Left colon (tissue), 2 donors: Measurements from ENCODE around the gene CERS6. TPM values are rescaled to one million over a fixed set of nuclear protein-coding genes. Genes with fewer than 3 reads are reported as not detected.

Experiments used
- ATAC-seq: fragments of 200-7000 bp; cut with Tn5 transposase; one replicate; pipeline ENCODE4 v1.9.1; 2020; ENCODE audit warnings: mild to moderate bottlenecking, moderate library complexity
- DNase-seq, 2 donors: peaks; one replicate each; pipeline ENCODE4 v3.0.0-alpha.2; 2020
- intact Hi-C, 2 donors: fragments of 100-400 bp; cut with DNase I in 1 of 2; cut with micrococcal nuclease in 1 of 2; formaldehyde crosslinking; loops; one replicate each; pipeline versions ENCODE4 v1.11.2 to v1.14.0; 2022; cut with DNase I, micrococcal nuclease
- total RNA-seq, 2 donors: library from RNA; stranded (reverse); fragmentation: NEBNext Ultra II Directional; extraction: Animal tissue kit (Norgen Biotek cat#: 25700); gene quantifications; one replicate each; pipeline ENCODE4 v1.2.1, GENCODE V29; 2021
- donor health status: DM: no; HTN: no; CAD: no.
- donor health status: DM: yes; HTN: yes; CAD: no.

Gene CERS6
- total RNA-seq, 2 donors from 2014 or later, result 64.4 to 67.2 TPM

DNA sequence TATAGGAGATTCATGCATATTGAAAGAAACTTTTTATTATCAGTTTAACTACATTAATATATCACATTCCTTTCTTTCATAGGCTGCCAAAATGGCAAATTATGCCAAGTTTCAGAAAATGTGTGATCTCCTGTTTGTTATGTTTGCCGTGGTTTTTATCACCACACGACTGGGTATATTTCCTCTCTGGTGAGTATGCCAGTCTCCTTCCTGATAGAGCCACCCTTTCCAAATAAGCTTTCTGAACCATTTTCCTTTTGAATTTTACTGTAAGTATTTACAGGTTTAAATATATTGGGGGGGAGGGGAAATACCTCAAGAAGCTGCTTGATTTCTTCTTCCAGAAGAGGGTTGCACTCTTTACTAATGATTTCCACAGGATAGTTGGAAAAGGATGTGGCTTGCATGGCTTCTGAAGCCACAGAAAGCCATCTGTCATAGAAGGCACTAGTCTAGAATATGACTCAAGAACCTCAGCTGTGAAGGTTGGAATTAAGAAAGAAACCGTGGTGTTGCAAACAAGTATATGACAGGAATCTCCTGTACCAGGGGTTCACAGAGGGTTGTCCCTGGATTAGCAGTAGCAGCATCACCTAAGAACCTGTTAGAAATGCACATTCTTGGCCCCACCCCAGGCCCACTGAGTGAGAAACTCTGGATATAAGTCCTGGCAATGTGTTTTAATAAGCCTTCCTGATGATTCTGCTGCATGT is 261.9 kb downstream of the CERS6 start:
- intact Hi-C loops, result no loop called here
- ATAC-seq, result no peak
- DNase-seq, result no peak

DNA sequence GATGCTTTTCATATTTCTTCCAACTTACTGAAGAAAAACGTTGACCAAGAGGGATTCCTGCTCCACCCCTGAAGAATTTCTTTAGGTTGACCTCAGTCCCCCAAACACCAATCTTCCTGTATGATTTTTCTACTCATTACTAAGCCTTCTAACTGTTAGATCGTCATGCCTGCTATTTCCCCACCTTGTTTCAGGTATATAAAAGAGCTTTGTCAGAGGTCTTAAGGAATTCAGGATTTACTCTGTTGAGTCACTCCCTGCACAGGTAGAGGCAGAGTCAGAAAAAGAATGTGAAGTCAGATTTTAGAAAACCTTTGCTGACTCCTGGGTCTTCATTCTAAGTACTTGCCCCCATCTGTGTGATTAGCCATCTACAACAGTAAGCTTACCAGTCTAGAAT is 262.6 kb downstream of the CERS6 start:
- intact Hi-C loops, result no loop called here
- DNase-seq, result no peak
- no peak for ATAC-seq

DNA sequence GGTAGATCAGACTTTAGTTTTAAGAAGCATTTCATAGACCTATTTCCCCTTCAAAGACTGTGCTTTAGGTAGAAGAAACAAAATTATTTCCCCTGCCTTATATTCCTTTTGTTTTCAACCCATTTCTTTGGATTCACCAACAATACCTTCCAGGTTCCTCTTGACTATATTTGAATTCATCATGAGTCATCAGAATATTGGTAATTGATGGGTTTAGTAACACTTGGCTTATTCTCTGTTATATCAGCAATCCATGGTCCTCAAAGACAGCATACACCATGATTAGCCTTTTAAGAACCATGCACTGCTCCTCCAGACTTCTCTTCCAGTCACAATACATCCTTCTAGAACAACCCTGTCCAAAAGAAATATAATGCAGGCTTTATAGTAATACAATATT is 263.4 kb downstream of the CERS6 start:
- ATAC-seq (no peak), DNase-seq (no peak)
- intact Hi-C loops, result no loop called here

DNA sequence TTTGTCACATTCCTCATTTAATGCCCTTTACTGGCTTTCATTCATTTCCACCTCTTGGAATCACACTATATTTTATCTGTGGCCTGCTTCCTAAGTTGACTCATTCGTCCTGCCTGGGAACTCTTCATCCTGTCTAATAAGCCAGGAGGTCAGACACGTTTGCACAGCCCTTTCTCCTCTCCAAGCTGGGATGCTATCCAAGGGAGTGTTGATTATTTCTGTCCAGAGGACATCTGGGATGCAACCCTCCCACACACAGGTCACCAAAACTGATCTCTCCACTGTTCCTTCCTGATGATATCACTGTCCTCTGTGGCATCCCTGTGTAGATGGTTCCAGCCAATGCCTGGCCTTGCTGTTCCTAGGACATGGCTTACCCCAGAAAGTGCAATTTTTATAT is 266.5 kb downstream of the CERS6 start:
- DNase-seq (no peak), ATAC-seq (peak; percentile 11)
- intact Hi-C loops, result no loop called here

DNA sequence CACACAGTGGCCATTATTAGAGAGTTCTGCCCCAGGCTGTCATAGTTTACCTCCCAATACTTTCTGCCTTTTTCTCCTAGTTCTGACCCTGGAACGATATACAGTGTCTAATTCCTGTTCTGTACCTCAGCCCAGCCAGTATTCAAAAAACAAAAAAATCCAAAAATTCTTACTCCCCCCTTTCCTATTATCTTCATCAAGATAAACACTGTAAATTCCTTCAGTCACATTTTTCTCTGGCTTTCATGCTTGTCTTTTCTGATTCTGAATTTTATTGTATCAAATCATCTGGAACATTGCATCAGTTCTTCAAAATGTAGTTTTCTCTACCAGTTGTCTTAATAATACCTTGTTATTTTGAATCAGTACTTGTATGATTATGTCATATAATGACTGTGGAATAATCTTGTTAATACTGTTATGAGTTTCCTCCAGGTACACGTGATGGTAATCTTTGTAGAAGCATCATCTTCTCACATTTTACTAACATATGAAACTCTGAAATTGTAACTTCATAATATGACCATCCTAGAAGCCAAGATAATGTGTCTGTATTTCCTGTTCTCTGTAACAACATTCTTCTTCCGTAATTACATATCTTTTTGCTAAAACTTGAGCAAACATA is 267.3 kb downstream of the CERS6 start:
- DNase-seq (no peak), ATAC-seq (no peak)
- intact Hi-C loops, result no loop called here

DNA sequence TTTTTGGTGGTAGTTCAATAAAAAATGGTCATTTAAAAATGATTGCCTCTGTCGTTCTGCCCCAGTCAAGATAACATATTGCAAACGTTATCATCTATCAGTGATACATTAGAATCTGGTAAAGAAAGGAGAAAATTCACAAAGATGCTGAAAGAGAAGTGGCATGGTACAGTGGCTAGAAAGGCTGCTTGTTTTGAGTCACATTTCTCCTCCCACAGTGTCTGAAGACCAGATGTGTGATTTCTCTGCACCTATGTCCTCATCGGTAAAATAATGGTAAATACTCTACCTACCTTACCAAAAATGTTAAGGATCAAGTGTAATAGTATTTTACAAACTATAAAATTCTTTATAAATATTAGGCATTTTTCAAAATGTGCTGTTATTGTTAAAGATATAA is 270.3 kb downstream of the CERS6 start:
- DNase-seq, result no peak
- intact Hi-C loops, result no loop called here
- no peak for ATAC-seq

DNA sequence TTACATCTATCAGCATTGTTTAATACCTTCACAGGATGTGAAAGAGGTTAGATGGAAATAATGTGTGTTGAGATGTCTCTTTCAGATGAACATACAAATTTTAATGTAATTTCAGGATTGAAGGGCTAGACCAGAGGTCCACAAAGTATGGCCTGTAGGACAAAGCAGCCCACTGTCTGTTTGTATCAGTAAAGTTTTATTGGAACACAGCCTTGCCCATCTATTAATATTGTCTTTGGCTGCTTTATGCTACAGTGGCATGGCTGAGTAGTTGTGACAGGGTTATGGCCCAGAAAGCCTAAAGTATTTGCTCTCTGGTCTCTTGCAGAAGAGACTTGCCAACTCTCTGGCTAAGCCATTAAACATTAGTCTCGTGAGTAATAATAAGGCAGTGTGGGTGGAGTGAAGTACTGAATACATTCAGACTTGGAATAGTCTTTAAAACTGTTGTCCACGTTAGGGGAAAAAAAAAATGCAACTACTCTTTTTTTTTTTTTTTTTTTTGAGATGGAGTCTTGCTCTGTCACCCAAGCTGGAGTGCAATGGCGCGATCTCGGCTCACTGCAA is 271.9 kb downstream of the CERS6 start:
- intact Hi-C loops, result no loop called here
- ATAC-seq, result no peak
- DNase-seq, result no peak

DNA sequence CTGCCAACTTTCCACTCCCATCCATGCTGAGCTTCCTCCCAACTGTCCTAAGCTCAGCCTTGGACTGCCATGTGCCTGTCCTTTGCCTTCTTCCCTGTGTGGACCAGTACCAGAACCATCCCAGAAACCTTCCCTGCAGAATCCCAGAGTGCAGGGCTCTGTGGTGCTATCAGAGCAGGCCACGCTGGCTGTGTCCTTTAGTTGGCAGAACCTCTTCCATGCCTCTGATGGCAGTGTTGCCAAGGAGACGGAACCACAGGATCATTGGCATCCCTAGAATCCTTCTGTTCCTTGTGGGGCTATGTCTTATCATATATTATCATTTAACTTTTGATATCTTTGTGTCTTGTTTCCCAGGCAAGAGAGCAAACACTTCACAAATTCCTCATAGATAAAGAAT is 273.4 kb downstream of the CERS6 start:
- ATAC-seq (no peak), DNase-seq (no peak)
- intact Hi-C loops, result no loop called here

DNA sequence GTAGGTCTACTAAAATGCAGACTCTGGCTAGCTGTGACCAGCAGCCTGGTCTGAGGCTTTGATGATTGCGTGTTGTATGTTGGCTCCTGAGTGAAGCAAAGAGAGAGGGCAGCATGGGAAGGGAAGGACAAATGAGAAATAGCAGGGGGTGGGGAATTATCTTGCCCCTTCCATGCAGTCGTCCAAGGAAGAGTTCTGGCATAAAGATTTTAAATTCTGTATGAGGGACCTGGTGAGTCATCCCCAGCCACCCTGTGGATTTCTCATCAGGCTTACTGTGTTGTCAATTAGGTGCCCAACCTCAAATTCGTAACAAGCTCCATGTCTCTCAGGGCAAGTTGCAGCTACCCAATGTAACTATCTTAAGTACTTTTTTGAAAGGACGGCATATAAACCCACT is 274.3 kb downstream of the CERS6 start:
- ATAC-seq (no peak), DNase-seq (no peak)
- intact Hi-C loops, result no loop called here

DNA sequence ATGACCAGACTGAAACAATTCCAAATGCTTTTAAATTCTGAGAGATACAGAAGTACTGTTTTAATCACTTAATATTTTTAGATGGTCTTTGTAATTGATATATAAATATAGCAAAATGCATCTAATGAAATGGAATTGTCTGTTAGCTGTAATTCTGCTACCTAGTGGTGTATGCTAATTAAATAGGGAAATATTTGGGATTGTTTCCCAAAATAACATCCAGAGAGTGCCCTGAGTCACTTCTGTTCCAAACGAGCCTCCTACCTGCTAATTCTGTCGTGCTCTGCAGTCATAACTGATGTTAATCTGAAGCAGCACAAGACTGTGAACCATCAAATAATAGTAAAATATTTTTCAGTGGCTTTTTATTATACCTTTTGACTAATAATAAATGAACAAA is 274.9 kb downstream of the CERS6 start:
- DNase-seq (no peak), ATAC-seq (no peak)
- intact Hi-C loops, result no loop called here

DNA sequence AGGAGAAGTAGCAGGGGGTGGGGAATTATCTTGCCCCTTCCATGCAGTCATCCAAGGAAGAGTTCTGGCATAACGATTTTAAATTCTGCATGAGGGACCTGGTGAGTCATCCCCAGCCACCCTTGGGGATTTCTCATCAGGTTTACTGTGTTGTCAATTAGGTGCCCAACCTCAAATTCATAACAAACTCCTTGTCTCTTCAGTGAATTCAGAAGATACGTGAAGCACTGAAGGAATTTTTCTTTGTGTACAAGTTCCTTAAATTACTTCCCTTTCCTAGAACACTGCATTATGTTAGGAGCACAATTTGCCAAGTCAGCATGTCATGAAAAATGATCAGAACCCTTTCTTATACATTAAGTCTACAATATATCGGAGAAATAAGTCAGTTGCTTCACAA is 275.5 kb downstream of the CERS6 start:
- no peak for DNase-seq
- ATAC-seq, result no peak
- intact Hi-C loops, result no loop called here

DNA sequence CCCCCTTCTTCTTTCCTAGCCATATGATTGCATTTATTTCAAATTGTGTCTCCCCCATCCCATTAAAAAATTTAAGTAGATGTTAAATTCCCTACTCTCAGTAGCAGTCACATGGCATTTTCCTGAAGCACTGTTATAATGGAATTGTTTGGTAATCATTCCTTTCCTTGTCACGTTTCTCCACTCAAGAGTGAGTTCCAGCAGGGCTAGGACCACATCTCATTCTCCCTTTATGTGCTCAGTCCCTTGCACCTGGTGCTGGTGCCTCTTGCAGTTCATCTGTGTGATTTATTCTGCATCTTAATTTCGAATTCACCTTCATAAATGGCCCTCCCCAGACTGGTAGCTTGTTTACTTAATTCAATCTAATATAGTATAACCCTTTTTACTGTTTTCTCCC is 276.0 kb downstream of the CERS6 start:
- ATAC-seq (no peak), DNase-seq (no peak)
- intact Hi-C loops, result no loop called here

DNA sequence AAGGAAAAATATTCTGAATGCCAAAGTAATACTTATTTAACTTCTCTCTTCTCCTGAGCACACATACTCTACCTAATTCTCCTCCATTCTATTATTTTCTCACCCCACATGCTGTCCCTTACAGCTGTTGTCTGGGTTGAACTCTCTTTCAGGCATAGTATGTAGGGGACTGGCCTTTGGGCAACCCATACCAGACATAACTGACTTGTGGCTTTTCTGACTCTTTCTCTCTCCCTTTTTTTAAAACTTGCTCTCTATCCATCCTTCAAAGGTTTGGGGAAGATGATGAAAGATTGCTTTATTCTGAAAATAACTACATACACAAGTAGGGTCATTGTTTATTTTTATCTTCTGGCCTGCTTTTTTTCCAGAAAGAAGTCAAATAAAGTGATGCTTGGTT is 276.4 kb downstream of the CERS6 start:
- intact Hi-C loops, result no loop called here
- ATAC-seq, result no peak

DNA sequence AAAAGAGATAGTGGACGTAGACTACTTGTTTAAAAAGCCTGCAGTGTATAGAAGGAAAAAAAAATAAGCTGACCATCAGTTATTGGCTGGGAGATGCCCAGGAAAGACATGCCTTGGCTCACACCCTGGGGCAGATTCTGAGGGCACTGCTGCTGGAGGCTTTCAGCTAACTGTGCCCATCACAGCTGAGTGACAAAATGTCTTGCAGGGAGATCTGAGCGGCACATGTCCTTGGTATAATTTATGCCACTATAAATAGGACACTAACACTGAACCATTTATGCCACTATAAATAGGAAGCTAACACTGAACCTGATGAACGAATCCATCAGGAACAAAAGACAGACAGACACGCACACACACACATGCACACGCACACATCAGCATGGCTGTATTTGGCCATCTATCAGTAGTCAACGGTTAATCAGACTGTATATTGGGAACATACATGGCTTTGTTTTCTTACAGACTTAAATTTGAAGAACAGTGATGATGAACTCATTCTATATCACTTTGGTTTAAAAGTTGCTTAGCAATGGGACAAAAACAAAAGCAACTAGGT is 278.2 kb downstream of the CERS6 start:
- DNase-seq (no peak), ATAC-seq (no peak)
- intact Hi-C loops, result no loop called here

More for the DNA sequence above, 276.4 kb downstream of the CERS6 start:
- no peak for DNase-seq

DNA sequence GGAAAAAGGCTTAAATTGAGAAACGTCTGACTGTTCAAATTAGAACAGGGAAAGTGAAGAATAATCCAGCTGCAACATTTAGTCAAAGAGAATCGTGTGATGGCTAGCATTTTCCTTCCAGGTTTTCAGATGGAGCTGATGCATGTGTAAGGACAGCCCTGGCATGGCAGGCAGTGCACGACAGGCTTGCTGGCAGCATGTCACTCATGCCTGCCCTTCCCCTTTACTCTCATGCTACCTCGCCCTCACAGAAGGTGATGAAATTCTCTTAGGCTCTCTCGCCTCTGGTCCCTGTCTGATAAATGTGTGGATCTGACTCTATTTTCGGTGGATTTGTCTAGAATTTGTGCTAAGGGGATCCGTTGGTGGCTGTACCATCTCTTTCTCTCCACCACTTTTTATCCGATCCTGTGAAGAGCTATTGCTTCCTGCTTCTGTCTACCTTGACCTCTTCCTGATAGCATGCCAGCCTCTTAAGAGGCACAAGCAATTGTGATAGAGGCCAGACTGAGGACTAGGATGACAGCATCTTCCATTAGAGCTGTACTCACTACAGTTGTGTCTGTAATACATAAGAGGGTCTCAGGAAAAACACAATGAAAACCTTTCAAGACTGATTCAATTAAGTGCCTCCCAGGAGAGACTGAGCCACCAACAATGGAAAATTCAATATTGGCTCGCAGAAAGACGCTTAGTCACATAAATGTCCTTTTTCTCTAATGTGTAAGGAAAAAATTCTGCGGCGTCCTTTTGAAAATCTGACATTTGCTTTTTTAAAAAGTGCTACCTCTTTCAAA is 280.8 kb downstream of the CERS6 start:
- intact Hi-C loops, result no loop called here
- DNase-seq (no peak), ATAC-seq (peak; percentile 40)

DNA sequence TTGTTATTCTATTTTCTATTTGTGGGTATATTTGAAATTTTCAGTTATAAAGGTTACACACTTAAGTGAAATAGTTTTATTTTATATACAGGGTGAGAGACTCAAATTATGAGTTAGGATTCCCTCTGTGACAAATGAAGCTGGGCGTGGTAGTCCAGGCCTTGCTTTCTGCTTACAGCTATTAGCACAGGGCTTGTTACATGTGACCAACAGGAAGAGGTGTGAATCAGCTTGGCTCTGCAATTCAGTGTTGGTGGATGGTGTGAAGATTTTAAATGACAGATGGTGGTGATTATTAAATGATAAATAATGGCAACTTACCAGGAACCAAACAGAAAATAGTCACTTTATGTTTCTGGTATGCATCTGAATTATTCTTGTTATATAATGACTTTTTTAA is 282.0 kb downstream of the CERS6 start:
- intact Hi-C loops, result no loop called here
- ATAC-seq (peak; percentile 81), DNase-seq (no peak)

DNA sequence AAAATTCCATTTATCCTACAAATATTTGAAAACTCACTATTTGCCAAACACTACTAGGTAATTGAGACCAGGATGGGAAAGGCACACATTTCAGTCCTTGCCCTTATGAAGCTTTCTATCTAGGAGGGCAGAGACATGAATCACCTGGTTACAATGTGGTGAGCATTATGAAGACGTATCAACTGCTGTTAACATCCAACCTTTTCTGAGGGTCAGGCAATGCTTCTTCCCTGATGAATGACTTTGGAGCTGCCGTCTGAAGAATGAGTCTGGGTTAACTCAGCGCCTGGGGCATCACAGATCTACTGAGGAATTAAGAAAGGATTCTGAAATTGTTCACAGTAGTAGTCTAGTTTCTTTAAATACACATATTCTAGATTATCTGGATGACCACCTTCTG is 284.3 kb downstream of the CERS6 start:
- DNase-seq (no peak), ATAC-seq (no peak)
- intact Hi-C loops, result no loop called here

DNA sequence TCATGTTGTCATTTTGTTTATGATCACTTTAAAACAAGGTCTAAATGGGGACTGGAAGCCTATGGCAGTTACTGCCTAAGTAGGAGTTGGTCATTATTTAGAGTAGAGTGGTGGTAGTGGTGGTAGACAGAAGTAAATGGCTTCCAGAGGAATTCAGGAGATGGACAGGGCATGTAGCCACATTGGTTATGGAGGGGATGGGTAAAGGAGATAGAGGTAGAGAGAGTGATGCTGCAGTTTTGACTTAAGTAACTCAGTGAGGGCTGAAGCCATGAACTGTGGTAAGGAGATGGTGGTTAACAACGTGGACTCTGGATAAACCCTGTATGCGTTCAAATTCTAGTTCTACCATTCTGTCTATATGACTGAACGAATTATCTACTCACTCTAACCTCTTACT is 284.7 kb downstream of the CERS6 start:
- ATAC-seq (no peak), DNase-seq (no peak)

DNA sequence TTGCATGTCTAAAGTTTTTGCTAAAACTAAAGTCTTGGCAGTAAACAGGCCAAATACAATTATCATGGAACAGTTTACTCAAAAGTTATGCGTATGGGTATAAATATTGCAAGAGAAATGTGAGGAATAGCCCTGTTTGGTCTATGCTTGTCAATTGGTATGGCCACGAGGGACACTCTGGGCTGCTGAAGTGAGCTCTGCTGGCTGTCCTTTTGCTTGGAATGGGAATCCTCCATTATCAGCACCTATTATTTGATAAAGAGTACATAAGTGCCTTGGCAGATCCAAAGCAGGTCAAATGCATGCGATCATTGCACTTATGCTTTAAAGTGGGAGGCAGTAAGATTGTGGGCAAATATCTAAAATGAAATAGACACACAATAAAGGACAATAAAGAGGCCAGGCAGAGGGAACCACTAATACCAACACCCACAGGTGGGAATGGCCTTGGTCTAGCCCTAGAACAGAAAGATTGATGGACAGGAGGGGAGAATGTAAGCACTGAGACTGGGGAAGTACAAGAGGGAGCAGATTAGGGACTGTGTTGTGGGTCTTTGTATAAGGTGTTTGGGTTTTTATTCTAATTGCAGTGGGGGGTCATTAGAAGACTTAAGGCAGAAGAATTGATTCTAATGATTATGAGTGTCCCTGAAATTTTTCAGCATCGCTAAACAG is 286.3 kb downstream of the CERS6 start:
- no peak for ATAC-seq
- no peak for DNase-seq
- intact Hi-C loops, result no loop called here

More for the DNA sequence above, 284.7 kb downstream of the CERS6 start:
- intact Hi-C loops, result no loop called here
